NCI-H128 (cell line): ENCODE data around the gene NRL.

Source experiments
- DNase-seq: peaks from one replicate; lab custom pipeline; 2025; ENCODE audit not compliant: unreplicated experiment; lab: John Stamatoyannopoulos, UW

Gene NRL

DNA sequence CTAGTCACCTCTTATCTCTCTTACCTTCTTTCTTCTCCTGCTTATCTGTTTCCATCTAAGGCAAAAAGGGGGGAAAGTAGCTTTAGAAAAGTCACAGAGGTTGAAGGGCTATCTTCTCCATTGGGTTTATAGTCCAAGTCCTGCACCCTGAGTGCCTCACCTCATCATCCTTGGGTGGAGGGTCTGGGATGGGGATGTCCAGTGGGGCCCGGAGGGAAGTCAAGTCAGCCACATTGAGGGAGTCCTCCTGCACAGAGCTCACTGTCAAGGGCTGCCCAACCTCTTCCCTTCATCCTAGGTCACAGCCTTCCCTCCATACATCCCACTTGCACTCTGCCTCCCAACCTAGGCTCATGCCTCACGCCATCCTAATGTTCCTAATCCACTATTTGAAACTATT is 30.5 kb upstream of the NRL start:
- DNase-seq, result no peak

DNA sequence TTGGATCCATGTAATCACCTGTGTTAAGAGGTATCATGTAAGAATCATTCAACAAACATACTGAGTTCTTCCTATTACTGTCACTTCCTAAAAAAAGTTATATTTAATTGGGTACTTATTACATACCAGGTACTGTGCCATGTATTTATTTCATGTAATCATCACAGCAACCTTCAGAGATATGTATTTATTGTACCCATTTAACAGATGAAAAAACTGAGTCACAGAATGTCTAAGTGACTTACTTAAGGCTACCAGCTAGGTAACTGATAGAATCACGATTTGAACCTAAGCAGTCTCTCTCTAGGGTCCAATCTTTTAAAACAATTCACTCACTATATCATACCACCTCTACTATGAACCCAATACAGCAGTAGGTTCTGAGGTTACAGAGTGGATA is 29.7 kb upstream of the NRL start:
- no peak for DNase-seq

DNA sequence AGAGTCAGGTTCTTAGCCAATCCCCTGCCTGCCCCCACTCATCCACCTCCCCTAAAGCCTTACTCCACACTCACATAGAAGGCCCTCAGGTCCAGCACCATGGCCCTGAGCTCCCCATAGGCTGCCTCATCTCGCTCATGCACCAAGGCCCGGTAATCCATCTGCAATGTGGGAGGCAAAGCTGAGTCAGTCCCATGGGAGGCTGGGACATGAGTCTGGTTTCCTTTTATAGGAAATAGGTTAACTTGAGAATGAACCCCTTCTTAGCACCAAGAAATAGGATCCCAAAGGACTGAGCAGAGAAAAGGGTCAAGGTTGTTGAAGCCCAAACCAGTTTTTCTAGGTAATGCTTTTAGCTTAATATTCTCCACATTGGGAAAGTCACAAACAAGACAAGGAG is 28.8 kb upstream of the NRL start:
- DNase-seq, result no peak

DNA sequence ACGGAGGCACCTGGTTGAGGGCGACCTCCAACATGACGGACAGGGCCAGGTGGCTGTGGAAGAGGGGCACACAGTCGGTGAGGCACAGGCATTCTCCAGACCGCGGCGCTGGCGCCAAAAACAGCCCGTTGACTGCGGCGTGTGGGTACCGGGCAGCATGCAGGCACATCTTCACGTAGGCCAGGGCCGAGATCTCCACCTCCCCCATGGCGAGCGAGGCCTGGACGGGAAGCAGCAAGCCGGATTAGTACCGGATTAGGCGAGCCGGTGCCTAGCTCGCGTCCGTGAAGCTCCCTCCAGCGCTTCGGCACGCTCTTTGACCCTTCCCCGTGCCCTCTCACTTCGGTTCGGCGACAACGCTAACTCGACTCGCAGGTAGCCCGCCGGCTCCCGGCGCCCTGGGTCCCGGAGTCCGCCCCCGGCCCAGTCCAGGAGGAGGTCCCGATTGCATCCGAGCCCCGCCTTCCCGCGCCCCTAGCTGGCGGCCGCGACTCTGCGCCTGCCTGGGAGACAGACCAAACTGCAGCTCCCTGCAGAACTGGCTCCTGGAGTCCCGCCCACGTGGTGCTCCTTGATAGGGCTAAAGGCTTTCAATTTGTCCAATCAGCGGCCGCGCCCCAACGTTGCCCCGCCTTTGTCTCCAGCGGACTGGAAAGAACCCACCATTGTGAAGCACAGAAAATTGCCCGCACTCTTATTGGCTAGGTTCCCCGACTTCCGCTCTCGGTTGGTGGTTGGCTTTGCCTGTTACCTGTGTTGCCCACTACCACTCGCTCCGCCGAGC is 26.5 kb upstream of the NRL start, which contains the start of gene EMC9:
TSS of gene EMC9 (minus strand) at position 495 of the 784 bp plus-strand sequence. CDS start at position 208, 287 bp downstream.
- DNase-seq, result peak; percentile 100

DNA sequence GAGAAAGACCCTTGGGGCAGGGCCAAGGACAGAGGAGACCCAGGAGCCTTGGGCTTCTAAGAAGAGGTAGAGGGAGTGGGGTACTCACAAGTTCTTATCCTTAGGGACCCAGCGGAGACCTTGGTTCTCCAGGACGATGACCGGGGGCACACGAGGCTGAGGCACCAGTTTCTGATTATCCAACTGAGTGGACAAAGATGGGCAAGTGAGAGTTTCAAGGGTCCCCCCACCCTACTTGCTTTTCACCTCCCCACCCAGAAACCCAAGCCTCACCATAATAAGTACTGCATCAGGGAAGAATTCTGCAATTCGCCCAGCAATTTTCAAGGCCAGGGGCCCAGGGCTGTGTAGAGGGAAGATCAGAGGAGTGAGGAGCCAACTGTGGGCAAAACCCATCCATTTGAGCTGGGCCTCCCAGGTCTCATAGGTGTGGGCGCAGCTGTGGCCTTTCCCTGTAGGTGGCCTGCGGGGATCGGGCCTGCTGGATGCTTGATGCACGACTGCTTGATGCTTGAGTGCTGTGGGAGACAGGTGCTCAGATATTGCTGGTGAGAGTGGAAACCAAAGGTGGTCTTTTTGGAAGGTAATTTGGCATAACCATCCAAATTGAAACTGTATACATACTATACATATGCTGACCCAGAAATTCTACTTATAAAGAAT is 24.7 kb upstream of the NRL start:
- DNase-seq, result no peak

DNA sequence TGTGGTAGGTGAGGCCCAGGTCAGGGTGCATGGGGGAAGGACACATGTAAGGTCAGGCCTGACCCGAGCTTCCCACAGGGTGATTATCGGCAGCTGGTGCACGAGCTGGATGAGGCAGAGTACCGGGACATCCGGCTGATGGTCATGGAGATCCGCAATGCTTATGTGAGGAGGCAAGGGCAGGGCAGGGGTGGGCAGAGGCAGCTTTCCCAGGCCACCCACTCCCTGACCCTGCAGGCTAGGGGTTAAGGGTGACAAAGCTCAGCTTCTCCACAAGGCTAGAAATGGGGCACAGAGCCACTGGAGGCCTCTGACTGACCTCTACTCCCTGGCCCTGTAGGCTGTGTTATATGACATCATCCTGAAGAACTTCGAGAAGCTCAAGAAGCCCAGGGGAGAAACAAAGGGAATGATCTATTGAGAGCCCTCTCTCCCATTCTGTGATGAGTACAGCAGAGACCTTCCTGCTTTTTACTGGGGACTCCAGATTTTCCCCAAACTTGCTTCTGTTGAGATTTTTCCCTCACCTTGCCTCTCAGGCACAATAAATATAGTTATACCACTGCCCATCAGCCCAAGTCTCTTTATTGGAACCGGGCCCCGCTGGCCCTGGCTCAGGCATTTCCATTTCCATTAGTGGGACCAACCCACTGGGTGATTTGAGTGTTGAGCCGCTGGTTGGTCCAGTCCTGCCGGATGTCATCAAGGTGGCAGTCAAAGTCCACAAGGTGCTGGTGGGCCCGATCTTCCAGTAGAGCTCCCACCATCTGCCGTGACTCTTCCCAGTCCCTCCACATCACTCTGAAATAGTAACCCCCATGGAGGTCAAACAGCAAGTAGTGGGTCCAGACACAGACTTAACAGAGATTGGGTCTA is 23.9 kb upstream of the NRL start:
- no peak for DNase-seq

DNA sequence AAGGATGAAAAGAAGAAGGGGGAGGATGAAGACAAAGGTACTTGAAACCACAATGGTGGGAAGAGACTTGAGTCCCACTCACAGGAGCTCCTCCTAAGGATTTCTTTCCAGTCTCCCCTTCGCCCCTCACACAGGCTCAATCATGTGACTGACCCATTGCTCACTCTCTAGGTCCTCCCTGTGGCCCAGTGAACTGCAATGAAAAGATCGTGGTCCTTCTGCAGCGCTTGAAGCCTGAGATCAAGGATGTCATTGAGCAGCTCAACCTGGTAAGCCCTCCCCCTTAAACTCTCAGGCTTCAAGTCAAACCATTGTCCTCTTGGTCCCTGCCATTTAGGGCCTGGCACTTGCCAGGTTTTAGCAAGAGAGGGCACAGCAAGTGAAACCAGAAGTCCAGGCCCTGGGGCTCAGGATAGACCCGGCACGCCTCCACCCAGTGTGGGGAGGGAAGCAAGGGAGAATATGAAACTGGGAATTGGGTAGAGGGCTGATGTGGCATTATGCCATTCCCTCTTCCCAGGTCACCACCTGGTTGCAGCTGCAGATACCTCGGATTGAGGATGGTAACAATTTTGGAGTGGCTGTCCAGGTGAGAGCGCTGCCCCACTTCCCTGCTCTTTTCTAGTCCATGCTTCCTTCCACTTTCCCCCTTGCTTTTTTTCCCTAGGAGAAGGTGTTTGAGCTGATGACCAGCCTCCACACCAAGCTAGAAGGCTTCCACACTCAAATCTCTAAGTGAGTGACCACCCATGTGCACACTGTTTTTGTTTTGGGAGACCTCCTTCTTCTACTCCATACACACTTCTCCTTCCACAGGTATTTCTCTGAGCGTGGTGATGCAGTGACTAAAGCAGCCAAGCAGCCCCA is 23.0 kb upstream of the NRL start:
- no peak for DNase-seq

DNA sequence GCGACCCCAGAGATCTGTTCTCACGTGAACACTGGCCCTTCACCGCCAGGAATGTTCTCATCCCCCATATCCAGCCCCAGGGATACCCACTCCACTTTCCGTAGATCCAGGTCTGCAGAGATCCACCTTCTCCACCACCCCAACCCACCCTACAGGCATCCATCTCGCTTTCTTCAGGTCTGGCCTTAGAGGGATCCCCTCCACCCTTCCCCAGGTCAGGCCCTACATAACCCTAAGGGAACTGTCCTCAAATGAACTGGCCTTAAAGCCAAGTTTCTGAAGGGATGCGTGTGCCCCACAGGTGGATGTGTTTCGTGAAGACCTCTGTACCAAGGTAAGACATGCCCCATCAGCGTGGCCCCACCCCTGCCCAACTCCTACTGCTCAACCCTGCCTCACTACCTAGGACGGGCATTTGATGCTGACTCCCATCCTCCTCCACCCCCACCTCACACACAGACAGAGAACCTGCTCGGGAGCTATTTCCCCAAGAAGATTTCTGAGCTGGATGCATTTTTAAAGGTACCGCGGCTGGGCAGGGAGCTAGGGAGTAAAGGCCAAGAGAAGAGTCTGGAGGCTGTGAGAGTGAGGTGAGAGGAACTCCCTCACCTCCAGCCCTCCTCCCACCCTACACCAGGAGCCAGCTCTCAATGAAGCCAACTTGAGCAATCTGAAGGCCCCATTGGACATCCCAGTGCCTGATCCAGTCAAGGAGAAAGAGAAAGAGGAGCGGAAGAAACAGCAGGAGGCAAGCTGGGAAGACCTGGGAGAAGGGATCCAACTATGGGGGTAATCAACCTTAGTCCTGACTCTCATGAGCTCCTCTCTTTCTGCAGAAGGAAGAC is 22.2 kb upstream of the NRL start:
- no peak for DNase-seq

DNA sequence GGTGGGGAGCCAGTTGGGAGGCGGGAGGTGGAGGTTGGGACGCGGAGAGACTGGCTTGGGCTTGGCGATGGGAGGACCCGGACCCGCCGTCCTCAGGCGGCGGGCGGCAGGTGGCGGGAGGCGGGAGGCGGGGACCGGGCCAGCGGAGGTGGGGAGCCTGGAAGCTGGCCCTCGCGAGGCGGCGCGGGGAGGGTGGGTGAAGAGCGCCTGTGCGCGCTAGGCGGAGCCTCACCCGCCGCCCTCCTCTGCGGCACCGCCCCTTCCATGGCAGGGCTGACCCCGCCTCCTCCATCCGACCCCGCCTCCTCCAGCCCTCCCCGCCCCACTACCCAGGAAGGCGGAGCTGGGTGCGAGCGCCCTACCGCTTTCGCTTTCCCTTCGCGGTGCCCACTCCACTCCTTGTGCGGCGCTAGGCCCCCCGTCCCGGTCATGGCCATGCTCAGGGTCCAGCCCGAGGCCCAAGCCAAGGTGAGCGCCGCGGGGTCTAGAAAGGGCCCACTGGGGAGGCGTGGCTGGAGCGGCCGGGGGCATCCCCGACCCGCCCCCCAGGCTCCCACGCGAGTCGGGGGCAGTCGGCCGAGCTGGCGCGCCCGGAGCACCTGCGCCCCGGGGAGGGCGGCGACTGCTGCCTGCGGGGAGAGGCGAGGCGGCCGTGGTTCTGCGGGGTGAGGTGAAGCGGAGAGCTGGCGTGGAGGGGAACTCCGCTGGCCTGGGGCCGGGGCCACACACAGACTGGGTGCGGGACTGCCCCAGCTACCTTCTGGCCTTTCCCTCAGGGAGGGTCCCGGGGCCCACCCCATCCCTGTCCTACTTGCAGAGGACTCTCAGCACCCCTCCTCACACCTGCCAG is 21.3 kb upstream of the NRL start, which contains the start of gene PSME1:
TSS of gene PSME1 (plus strand) at position 361 of the 850 bp plus-strand sequence. CDS start at position 430, 69 bp downstream.
- DNase-seq, result peak; percentile 81

DNA sequence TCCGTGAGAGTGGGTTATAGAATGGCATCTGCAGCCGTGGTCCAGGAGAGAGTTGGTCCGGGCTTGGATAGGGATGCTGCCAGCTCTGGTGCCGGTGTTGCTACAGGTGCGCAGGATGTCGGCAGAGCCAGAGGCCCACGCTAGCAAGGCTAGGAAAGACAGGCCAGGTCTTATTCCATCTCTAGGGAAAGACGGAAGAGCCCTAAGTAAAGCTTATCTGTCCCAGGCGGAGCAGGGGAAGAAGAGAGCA is 20.8 kb upstream of the NRL start:
- DNase-seq, result no peak

DNA sequence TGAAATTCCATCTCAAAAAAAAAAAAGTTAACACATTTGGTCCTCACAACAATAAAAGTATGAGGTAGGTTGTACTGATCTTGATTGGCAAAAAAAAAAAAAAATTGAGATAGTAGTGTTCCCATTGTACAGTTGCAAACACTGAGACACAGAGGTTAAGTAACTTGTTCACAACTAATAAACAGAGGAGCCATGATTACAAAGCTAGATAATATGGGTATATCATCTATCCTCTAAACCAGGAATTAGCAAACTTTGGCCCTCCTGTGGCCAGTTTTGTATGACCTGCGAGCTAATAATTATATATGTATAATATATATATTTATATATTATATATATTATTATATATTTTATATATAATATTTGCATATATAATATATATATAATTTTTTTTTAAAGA is 19.0 kb upstream of the NRL start:
- DNase-seq, result no peak

DNA sequence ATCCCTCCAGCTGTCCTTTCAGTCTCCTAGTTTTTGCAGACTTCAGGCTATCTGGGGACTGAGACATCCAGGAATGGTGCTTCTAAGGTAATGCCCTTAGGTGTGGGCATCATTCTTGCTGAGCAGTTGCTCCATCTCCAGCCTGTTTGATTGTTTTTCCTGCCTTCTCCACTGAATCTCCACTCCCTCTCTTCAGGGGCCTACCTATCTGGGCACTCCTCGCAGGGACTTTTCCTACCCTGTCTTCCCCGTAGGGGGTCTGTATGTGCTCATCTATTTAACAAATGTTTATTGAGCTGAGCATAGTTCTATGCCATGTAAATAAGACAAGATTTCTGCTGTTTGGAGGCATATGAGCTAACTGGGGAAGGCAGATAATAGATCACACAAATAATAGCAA is 18.2 kb upstream of the NRL start:
- DNase-seq, result no peak

DNA sequence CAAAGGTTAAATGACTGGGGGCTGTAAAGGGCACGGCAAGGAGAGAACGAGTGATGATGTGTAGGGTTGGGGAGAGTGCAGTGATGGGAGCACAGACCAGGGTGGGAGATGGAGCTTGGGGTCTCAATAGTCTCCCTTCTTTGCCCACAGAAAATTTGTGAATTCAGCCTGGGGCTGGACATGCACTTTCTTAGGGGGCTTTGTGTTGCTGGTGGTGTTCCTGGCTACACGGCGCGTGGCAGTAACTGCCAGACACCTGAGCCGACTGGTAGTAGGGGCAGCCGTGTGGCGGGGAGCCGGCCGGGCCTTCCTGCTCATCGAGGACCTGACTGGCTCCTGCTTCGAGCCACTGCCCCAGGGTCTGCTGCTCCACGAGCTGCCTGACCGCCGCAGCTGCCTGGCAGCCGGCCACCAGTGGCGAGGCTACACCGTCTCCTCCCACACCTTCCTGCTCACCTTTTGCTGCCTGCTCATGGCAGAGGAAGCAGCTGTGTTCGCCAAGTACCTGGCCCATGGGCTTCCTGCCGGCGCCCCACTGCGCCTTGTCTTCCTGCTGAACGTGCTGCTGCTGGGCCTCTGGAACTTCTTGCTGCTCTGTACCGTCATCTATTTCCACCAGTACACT is 17.4 kb upstream of the NRL start:
- DNase-seq, result no peak

DNA sequence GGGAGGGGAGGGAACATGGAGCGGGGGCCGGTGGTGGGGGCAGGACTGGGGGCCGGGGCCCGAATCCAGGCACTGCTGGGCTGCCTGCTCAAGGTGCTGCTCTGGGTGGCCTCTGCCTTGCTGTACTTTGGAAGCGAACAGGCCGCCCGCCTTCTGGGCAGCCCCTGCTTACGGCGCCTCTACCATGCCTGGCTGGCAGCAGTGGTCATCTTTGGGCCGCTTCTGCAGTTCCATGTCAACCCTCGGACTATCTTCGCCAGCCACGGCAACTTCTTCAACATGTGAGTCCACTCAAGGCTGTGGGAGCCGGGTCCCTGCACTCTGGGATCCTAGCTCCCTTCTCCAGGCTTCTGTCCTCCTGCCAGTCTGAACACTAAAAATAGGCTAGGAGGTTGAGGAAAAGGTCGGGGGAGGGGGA is 16.8 kb upstream of the NRL start:
- no peak for DNase-seq

DNA sequence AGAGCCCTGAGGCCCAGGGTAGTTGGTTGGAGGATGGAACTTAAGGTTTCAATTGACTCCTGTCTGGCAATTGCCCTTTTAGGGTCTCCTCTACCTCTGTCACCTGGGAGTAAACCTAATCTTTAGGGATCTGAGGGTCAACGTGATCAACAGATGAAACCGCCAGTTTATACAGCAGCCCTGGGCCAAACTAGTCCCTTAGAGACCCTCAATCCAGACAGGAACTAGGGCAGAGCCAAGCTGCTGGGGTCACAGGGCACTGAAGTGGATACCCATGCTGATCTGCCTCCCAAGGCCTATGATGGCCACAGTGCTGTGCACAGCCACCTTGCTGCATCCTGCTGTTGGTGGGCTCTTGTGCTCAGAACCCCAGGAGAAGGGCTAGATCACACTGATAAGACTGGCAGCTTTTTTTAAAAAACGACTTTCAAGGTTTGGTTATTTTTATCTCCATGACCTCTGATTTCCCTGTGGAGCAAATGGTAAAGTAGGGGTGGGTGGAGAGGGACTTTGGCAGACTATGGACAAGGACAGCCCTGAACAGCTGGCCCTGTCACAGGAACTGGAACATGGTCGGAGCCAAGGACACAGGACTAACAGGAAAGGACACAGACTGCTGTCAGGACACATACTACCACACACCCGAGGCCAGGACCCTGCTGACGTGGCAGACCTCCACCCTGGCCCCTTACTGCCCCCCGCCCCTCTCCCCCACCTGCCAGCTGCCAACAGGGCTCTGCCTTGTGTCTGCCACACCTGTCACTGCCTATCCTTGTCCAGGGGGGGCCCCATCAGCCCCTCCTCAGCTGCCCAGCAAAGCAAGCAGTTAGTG is 16.2 kb upstream of the NRL start:
- no peak for DNase-seq

DNA sequence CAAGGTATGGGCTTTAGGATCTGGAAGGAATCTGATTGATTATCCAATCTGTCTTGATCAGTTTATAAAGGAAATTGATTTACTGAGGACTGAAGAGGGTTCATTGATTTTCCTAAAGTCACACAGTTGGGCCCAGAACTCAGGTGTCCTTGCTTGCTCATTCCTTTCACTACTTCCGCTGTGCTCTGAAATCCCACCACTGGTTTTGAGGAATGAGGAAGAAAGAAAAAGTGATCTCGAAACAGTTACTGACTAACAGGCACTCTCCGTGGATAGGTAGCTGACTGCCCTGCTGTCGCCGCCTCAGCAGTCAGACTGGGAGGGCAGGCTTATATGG is 15.6 kb upstream of the NRL start, which contains the start of gene FITM1:
TSS of gene FITM1 (plus strand) at position 280 of the 337 bp plus-strand sequence. CDS start 905 bp downstream, outside the sequence.
- DNase-seq, result no peak

DNA sequence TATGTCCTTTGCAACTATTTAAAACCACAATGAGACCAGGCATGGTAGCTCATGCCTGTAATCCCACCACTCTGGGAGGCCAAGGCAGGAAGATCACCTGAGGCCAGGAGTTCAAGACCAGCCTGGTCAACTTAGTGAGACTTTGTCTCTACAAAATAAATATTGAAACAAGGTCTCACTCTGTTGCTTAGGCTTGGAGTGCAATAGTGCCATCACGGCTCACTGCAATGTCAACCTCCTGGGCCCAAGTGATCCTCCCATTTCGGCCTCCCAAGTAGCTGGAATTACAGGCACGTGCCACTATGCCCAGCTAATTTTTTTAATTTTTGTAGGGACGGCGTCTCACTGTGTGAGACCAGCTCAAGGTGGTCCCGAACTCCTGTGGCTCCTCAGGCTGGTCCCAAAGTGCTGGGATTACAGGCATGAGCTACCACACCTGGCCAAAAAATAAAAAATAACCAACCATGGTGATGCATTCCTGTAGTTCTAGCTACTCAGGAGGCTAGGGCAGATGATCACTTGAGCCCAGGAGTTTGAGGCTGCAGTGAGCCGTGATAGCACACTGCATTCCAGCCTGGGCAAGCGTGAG is 14.8 kb upstream of the NRL start:
- DNase-seq, result no peak
